ENCODE results near the gene BCKDHB. TPM values are rescaled to one million over a fixed set of nuclear protein-coding genes. Genes with fewer than 3 reads are reported as not detected.

Gene BCKDHB
- total RNA-seq, 1 experiment from 2014 or later = 16.4 TPM

DNA sequence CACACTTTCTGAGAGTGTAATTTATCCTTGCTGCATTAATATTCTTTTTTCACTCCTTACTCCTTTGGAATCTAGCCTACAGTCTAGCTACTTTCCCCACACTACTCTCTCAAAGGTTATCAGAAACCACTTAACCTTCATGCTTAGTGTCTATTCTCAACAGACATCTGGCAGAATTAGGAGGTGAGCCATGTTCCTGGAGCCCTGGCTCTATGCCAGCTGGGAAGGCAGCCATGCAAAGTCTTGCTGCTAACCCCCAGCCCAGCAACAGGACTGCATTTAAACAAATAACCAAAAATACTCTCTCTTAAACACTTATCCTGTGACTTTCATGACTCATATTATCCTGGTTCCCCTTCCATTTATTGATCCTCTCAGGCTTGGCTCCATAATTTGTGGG lies 260.2 kb downstream of the BCKDHB start:
- H3K9me3 ChIP-seq (ENCODE audit: control insufficient read depth, insufficient read depth, low read depth, low read length) = no peaks in the 10 kb centered on the region
- CTCF ChIA-PET = no interaction called here
- TF ChIP-seq TCF7L2 (IDR thresholded peaks at IDR 0.05; ENCODE audit: low read depth, low read length) (no peak), SIN3A (IDR thresholded peaks at IDR 0.05; ENCODE audit: borderline replicate concordance, insufficient read depth, low read depth, low read length) (no peak), POLR2AphosphoS5 (IDR thresholded peaks at IDR 0.05; ENCODE audit: low read depth, low read length) (no peak)
- TF ChIP-seq, protein P1, sequence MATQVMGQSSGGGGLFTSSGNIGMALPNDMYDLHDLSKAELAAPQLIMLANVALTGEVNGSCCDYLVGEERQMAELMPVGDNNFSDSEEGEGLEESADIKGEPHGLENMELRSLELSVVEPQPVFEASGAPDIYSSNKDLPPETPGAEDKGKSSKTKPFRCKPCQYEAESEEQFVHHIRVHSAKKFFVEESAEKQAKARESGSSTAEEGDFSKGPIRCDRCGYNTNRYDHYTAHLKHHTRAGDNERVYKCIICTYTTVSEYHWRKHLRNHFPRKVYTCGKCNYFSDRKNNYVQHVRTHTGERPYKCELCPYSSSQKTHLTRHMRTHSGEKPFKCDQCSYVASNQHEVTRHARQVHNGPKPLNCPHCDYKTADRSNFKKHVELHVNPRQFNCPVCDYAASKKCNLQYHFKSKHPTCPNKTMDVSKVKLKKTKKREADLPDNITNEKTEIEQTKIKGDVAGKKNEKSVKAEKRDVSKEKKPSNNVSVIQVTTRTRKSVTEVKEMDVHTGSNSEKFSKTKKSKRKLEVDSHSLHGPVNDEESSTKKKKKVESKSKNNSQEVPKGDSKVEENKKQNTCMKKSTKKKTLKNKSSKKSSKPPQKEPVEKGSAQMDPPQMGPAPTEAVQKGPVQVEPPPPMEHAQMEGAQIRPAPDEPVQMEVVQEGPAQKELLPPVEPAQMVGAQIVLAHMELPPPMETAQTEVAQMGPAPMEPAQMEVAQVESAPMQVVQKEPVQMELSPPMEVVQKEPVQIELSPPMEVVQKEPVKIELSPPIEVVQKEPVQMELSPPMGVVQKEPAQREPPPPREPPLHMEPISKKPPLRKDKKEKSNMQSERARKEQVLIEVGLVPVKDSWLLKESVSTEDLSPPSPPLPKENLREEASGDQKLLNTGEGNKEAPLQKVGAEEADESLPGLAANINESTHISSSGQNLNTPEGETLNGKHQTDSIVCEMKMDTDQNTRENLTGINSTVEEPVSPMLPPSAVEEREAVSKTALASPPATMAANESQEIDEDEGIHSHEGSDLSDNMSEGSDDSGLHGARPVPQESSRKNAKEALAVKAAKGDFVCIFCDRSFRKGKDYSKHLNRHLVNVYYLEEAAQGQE (IDR thresholded peaks at IDR 0.05; ENCODE audit: insufficient read depth in 1 of 2, low read depth in 2 of 2, low read length in 1 of 2) = no peak
- TF ChIP-seq, protein P2, sequence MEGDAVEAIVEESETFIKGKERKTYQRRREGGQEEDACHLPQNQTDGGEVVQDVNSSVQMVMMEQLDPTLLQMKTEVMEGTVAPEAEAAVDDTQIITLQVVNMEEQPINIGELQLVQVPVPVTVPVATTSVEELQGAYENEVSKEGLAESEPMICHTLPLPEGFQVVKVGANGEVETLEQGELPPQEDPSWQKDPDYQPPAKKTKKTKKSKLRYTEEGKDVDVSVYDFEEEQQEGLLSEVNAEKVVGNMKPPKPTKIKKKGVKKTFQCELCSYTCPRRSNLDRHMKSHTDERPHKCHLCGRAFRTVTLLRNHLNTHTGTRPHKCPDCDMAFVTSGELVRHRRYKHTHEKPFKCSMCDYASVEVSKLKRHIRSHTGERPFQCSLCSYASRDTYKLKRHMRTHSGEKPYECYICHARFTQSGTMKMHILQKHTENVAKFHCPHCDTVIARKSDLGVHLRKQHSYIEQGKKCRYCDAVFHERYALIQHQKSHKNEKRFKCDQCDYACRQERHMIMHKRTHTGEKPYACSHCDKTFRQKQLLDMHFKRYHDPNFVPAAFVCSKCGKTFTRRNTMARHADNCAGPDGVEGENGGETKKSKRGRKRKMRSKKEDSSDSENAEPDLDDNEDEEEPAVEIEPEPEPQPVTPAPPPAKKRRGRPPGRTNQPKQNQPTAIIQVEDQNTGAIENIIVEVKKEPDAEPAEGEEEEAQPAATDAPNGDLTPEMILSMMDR (IDR thresholded peaks at IDR 0.05) = no peak
- no peaks in the 10 kb centered on the region for H3K27me3 ChIP-seq (ENCODE audit: control insufficient read depth, insufficient read depth, low read length)
- no peaks in the 10 kb centered on the region for H3K4me1 ChIP-seq (ENCODE audit: control insufficient read depth, insufficient read depth, low read length)
- intact Hi-C loops (cut with micrococcal nuclease; ENCODE audit: unreplicated experiment) = no loop called here
- no TSS peak for BruUV-seq (replicated peaks)
- no peak for DNase-seq (ENCODE audit: low read depth, low spot score)
- POLR2A ChIA-PET = no interaction called here
- no peaks in the 10 kb centered on the region for H3K36me3 ChIP-seq (ENCODE audit: control insufficient read depth, insufficient read depth, low read length)
- in situ Hi-C loops (cut with HindIII; ENCODE audit: low pct_unique_long_range_greater_than_20kb, low sequenced_read_pairs) = no loop called here
- no peak overlapping the region for H3K27ac ChIP-seq (ENCODE audit: low read length)
- ATAC-seq = no peak
- no peak overlapping the region for H3K4me3 ChIP-seq (ENCODE audit: low read depth in 2 of 2, low read length in 2 of 2)

DNA sequence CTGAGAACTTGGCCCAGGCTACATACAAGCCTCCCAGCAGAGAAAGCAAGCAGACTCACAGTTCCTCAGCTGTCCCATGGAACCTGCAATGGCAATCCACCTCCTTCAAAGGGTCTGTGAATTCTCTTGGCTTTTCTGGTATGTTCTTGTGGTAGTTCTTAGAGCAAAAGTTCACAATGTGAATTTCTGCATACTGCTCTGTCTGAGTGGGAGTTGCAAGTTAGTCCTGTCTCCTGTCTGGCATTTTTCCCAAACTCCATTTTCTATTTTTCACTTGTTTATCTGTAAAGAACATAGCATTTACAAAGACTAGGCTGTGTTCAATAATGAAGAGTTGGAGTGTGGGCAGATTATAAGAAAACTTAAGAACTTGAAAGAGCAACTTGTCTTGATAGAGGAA lies 269.9 kb downstream of the BCKDHB start:
- Histone ChIP-seq H3K4me3 (ENCODE audit: low read depth in 2 of 2, low read length in 2 of 2) (no peak overlapping the region), H3K27me3 (ENCODE audit: control insufficient read depth, insufficient read depth, low read length) (no peaks in the 10 kb centered on the region), H3K4me1 (ENCODE audit: control insufficient read depth, insufficient read depth, low read length) (no peaks in the 10 kb centered on the region), H3K27ac (ENCODE audit: low read length) (no peak overlapping the region), H3K9me3 (ENCODE audit: control insufficient read depth, insufficient read depth, low read depth, low read length) (0 out of 2 replicates have a peak, but pooled peaks cover 3% of the 10 kb centered on the region), H3K36me3 (ENCODE audit: control insufficient read depth, insufficient read depth, low read length) (no peaks in the 10 kb centered on the region)
- ATAC-seq (no peak), DNase-seq (ENCODE audit: low read depth, low spot score) (no peak)
- BruUV-seq (replicated peaks) = no TSS peak
- POLR2A ChIA-PET = no interaction called here
- intact Hi-C loops (cut with micrococcal nuclease; ENCODE audit: unreplicated experiment) (no loop called here), in situ Hi-C loops (cut with HindIII; ENCODE audit: low pct_unique_long_range_greater_than_20kb, low sequenced_read_pairs) (no loop called here)
- CTCF ChIA-PET = no interaction called here
- TF ChIP-seq TCF7L2 (IDR thresholded peaks at IDR 0.05; ENCODE audit: low read depth, low read length) (no peak), POLR2AphosphoS5 (IDR thresholded peaks at IDR 0.05; ENCODE audit: low read depth, low read length) (no peak), SIN3A (IDR thresholded peaks at IDR 0.05; ENCODE audit: borderline replicate concordance, insufficient read depth, low read depth, low read length) (no peak)
- TF ChIP-seq, protein P1 (IDR thresholded peaks at IDR 0.05; ENCODE audit: insufficient read depth in 1 of 2, low read depth in 2 of 2, low read length in 1 of 2) = no peak
- TF ChIP-seq, protein P2 (IDR thresholded peaks at IDR 0.05) = no peak
